Thyroid gland (tissue), 4 donors: ENCODE data around the gene PSMB11.

Experiments
- CTCF ChIP-seq, 6 experiments: fragments of 200-600 bp in 3 of 6; fragments of 450-650 bp in 3 of 6; sonication (generic) in 3 of 6; IDR thresholded peaks; one replicate each; pipeline ENCODE4 v1.5.1; 2016 to 2019; ENCODE audit warnings: antibody characterized with exemption in 6 of 6, mild to moderate bottlenecking in 2 of 6, inconsistent platforms in 1 of 6, moderate library complexity in 1 of 6
- POLR2A ChIP-seq, 2 donors: fragments of 450-650 bp; IDR thresholded peaks; one replicate each; pipeline ENCODE4 v1.6.1; 2017; ENCODE audit warnings: antibody characterized with exemption in 2 of 2, mild to moderate bottlenecking in 2 of 2, moderate library complexity in 1 of 2

- TF ChIP-seq CTCF (IDR thresholded peaks at IDR 0.05) (no peak), POLR2A (IDR thresholded peaks at IDR 0.05) (no peak)
Measured at GRCh38 chr14:23049011-23049410, 7.0 kb downstream of the PSMB11 start.
